WTC11 (cell line): ENCODE data around the gene PEX16. TPM values are rescaled to one million over a fixed set of nuclear protein-coding genes. Genes with fewer than 3 reads are reported as not detected.
A peak's percentile ranks its signal among the peaks of the same experiment; 100 is the strongest.

Experiments used
- ATAC-seq: fragments of 200-7000 bp; cut with Tn5 transposase; 2 replicates; pipeline ENCODE4 v1.10.0; 2021; ENCODE audit warnings: mild to moderate bottlenecking, moderate library complexity
- CTCF ChIA-PET: fragments of 300-600 bp; sonication (Branson Sonifier 250); formaldehyde crosslinking; loops from one replicate; lab custom pipeline; 2021; ENCODE audit warnings: antibody characterized with exemption; lab: Charles Lee
- POLR2A ChIA-PET: fragments of 350-600 bp; sonication (Branson Sonifier 250); formaldehyde crosslinking; loops from one replicate; lab custom pipeline; 2021; ENCODE audit warnings: antibody characterized with exemption; lab: Charles Lee
- DNase-seq: peaks from one replicate; pipeline ENCODE4 v3.0.0; 2021; ENCODE audit warnings: low spot score
- H3K27ac Mint-ChIP-seq: 2 replicates; pipeline ENCODE4 v1.8.0; 2021; ENCODE audit warnings: mixed read lengths
- H3K27me3 Mint-ChIP-seq: 2 replicates; pipeline ENCODE4 v1.8.0; 2021; ENCODE audit warnings: low read depth, mild to moderate bottlenecking, moderate library complexity, mixed read lengths
- H3K36me3 Mint-ChIP-seq: 2 replicates; pipeline ENCODE4 v1.8.0; 2021; ENCODE audit warnings: mixed read lengths
- H3K4me1 Mint-ChIP-seq: 2 replicates; pipeline ENCODE4 v1.8.0; 2022; ENCODE audit warnings: mixed read lengths
- H3K4me3 Mint-ChIP-seq: 2 replicates; pipeline ENCODE4 v1.8.0; 2021; ENCODE audit warnings: mild to moderate bottlenecking, moderate library complexity, mixed read lengths
- H3K9me3 Mint-ChIP-seq: 2 replicates; pipeline ENCODE4 v1.8.0; 2021; ENCODE audit warnings: mixed read lengths
- EMX1 ChIP-seq: fragments of 250-450 bp; sonication (Bioruptor Pico); IDR thresholded peaks from 2 replicates; pipeline ENCODE4 v1.8.0; 2021; ENCODE audit warnings: mild to moderate bottlenecking
- ESRRA ChIP-seq: sonication (generic); formaldehyde crosslinking; IDR thresholded peaks from 2 replicates; pipeline ENCODE4 v1.8.1; 2022; ENCODE audit warnings: mild to moderate bottlenecking, missing genetic modification reagents, borderline replicate concordance
- ETV6 ChIP-seq: sonication (generic); formaldehyde crosslinking; IDR thresholded peaks from 2 replicates; pipeline ENCODE4 v1.8.1; 2022; ENCODE audit warnings: mild to moderate bottlenecking, missing genetic modification reagents
- HMGA2 ChIP-seq: fragments of 250-450 bp; sonication (Bioruptor Pico); IDR thresholded peaks from 2 replicates; pipeline ENCODE4 v1.4.0; 2021; ENCODE audit warnings: mild to moderate bottlenecking, moderate library complexity
- KAT7 ChIP-seq: sonication (generic); formaldehyde crosslinking; IDR thresholded peaks from 2 replicates; pipeline ENCODE4 v1.8.1; 2023; ENCODE audit warnings: missing genetic modification reagents, mild to moderate bottlenecking, borderline replicate concordance
- NFE2L1 ChIP-seq: sonication (generic); formaldehyde crosslinking; IDR thresholded peaks from 2 replicates; pipeline ENCODE4 v1.8.1; 2023; ENCODE audit warnings: missing genetic modification reagents
- NR2C2 ChIP-seq: sonication (generic); formaldehyde crosslinking; IDR thresholded peaks from 2 replicates; pipeline ENCODE4 v1.8.0; 2022; ENCODE audit warnings: mild to moderate bottlenecking, missing genetic modification reagents
- SMAD4 ChIP-seq: sonication (generic); formaldehyde crosslinking; IDR thresholded peaks from 2 replicates; pipeline ENCODE4 v1.8.0; 2022; ENCODE audit warnings: mild to moderate bottlenecking, missing genetic modification reagents
- SOX15 ChIP-seq: fragments of 250-450 bp; sonication (Bioruptor Pico); IDR thresholded peaks from 2 replicates; pipeline ENCODE4 v1.9.0; 2021; ENCODE audit warnings: mild to moderate bottlenecking
- ZNF219 ChIP-seq: sonication (generic); formaldehyde crosslinking; IDR thresholded peaks from 2 replicates; pipeline ENCODE4 v1.8.0; 2023; ENCODE audit warnings: missing genetic modification reagents, mild to moderate bottlenecking, borderline replicate concordance
- ZNF671 ChIP-seq: fragments of 250-450 bp; sonication (Bioruptor Pico); IDR thresholded peaks from 2 replicates; pipeline ENCODE4 v1.8.0; 2021; ENCODE audit warnings: mild to moderate bottlenecking
- total RNA-seq: library from RNA; stranded (reverse); gene quantifications from 3 replicates; pipeline ENCODE4 v1.2.3, GENCODE V29; 2021
- TF ChIP-seq, protein P1 (sequence below): sonication (generic); formaldehyde crosslinking; IDR thresholded peaks from 2 replicates; pipeline ENCODE4 v1.8.1; 2022; ENCODE audit warnings: missing genetic modification reagents, borderline replicate concordance
- TF ChIP-seq, protein P2 (sequence below): fragments of 200-600 bp; IDR thresholded peaks from 2 replicates; pipeline ENCODE4 v1.8.0; 2022; ENCODE audit warnings: antibody characterized with exemption
- TF ChIP-seq, protein P3 (sequence below): sonication (generic); formaldehyde crosslinking; conservative IDR thresholded peaks from 2 replicates; pipeline ENCODE4 v1.8.1; 2023; ENCODE audit warnings: mild to moderate bottlenecking, low read depth, missing genetic modification reagents, moderate library complexity
- TF ChIP-seq, protein P4 (sequence below): sonication (generic); formaldehyde crosslinking; IDR thresholded peaks from 2 replicates; pipeline ENCODE4 v1.8.0; 2023; ENCODE audit warnings: missing genetic modification reagents
- TF ChIP-seq, protein P5 (sequence below): sonication (generic); formaldehyde crosslinking; IDR thresholded peaks from 2 replicates; pipeline ENCODE4 v1.8.1; 2023; ENCODE audit warnings: mild to moderate bottlenecking, missing genetic modification reagents
- TF ChIP-seq, protein P6 (sequence below): sonication (generic); formaldehyde crosslinking; IDR thresholded peaks from 2 replicates; pipeline ENCODE4 v1.8.0; 2022; ENCODE audit warnings: missing genetic modification reagents
- TF ChIP-seq, protein P7 (sequence below): sonication (generic); formaldehyde crosslinking; IDR thresholded peaks from 2 replicates; pipeline ENCODE4 v1.8.1; 2022; ENCODE audit warnings: low read depth, mild to moderate bottlenecking, moderate library complexity, missing genetic modification reagents, borderline replicate concordance
- TF ChIP-seq, protein P8 (sequence below): sonication (generic); formaldehyde crosslinking; IDR thresholded peaks from 2 replicates; pipeline ENCODE4 v1.8.1; 2023; ENCODE audit warnings: mild to moderate bottlenecking, missing genetic modification reagents

PEX16 gene
- total RNA-seq, 1 experiment from 2014 or later, result 39.3 TPM

DNA sequence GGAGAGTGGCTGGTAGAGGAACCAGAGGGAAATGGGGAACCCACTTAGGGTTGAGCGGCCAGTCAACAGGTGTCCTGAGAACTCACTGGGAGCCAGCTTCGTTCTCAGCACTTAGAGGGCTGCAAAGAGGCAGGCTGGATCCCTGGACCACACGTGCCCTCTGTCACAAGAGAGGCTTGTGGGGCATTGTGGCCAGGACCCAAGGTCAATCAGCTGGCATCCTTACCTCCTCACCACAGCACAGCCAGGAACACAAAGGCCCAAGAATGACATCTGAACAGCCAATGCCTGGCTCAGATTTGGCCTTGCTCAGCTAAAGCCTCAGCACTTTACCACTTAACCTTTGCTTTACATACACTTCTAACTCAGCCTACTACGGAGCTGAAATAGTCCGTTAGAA is 24.8 kb downstream of the PEX16 start:
- ChIA-PET POLR2A (no interaction called here), CTCF (interaction anchor here (0.7 to 1.7 kb wide), 4 partner anchors 12 to 33 kb away, joined by 3 to 13 read pairs (median 4); no protein-coding TSS in a partner anchor)
- ATAC-seq (peak; percentile 18), DNase-seq (no peak)
- Mint-ChIP-seq H3K27ac (peak overlapping the region; percentile 43), H3K4me1 (peaks cover 28% of the 10 kb centered on the region), H3K36me3 (no peaks in the 10 kb centered on the region), H3K4me3 (no peak overlapping the region), H3K9me3 (no peaks in the 10 kb centered on the region), H3K27me3 (no peaks in the 10 kb centered on the region)
- TF ChIP-seq, protein P1, sequence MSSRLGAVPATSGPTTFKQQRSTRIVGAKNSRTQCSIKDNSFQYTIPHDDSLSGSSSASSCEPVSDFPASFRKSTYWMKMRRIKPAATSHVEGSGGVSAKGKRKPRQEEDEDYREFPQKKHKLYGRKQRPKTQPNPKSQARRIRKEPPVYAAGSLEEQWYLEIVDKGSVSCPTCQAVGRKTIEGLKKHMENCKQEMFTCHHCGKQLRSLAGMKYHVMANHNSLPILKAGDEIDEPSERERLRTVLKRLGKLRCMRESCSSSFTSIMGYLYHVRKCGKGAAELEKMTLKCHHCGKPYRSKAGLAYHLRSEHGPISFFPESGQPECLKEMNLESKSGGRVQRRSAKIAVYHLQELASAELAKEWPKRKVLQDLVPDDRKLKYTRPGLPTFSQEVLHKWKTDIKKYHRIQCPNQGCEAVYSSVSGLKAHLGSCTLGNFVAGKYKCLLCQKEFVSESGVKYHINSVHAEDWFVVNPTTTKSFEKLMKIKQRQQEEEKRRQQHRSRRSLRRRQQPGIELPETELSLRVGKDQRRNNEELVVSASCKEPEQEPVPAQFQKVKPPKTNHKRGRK (CRISPR knock-in tag), result no peak
- TF ChIP-seq SOX15 (CRISPR knock-in tag), result no peak
- TF ChIP-seq, protein P2, sequence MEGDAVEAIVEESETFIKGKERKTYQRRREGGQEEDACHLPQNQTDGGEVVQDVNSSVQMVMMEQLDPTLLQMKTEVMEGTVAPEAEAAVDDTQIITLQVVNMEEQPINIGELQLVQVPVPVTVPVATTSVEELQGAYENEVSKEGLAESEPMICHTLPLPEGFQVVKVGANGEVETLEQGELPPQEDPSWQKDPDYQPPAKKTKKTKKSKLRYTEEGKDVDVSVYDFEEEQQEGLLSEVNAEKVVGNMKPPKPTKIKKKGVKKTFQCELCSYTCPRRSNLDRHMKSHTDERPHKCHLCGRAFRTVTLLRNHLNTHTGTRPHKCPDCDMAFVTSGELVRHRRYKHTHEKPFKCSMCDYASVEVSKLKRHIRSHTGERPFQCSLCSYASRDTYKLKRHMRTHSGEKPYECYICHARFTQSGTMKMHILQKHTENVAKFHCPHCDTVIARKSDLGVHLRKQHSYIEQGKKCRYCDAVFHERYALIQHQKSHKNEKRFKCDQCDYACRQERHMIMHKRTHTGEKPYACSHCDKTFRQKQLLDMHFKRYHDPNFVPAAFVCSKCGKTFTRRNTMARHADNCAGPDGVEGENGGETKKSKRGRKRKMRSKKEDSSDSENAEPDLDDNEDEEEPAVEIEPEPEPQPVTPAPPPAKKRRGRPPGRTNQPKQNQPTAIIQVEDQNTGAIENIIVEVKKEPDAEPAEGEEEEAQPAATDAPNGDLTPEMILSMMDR, result no peak
- TF ChIP-seq ETV6 (CRISPR knock-in tag), result no peak
- no peak for TF ChIP-seq KAT7
- no peak for TF ChIP-seq EMX1 (CRISPR knock-in tag)
- TF ChIP-seq, protein P3, sequence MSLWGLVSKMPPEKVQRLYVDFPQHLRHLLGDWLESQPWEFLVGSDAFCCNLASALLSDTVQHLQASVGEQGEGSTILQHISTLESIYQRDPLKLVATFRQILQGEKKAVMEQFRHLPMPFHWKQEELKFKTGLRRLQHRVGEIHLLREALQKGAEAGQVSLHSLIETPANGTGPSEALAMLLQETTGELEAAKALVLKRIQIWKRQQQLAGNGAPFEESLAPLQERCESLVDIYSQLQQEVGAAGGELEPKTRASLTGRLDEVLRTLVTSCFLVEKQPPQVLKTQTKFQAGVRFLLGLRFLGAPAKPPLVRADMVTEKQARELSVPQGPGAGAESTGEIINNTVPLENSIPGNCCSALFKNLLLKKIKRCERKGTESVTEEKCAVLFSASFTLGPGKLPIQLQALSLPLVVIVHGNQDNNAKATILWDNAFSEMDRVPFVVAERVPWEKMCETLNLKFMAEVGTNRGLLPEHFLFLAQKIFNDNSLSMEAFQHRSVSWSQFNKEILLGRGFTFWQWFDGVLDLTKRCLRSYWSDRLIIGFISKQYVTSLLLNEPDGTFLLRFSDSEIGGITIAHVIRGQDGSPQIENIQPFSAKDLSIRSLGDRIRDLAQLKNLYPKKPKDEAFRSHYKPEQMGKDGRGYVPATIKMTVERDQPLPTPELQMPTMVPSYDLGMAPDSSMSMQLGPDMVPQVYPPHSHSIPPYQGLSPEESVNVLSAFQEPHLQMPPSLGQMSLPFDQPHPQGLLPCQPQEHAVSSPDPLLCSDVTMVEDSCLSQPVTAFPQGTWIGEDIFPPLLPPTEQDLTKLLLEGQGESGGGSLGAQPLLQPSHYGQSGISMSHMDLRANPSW, result no peak
- TF ChIP-seq NR2C2 (CRISPR knock-in tag), result no peak
- TF ChIP-seq NFE2L1 (CRISPR knock-in tag), result no peak
- TF ChIP-seq HMGA2 (CRISPR knock-in tag), result no peak
- no peak for TF ChIP-seq SMAD4 (CRISPR knock-in tag)
- TF ChIP-seq ZNF671 (CRISPR knock-in tag), result no peak
- TF ChIP-seq, protein P4, sequence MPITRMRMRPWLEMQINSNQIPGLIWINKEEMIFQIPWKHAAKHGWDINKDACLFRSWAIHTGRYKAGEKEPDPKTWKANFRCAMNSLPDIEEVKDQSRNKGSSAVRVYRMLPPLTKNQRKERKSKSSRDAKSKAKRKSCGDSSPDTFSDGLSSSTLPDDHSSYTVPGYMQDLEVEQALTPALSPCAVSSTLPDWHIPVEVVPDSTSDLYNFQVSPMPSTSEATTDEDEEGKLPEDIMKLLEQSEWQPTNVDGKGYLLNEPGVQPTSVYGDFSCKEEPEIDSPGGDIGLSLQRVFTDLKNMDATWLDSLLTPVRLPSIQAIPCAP (CRISPR knock-in tag), result no peak
- TF ChIP-seq, protein P5, sequence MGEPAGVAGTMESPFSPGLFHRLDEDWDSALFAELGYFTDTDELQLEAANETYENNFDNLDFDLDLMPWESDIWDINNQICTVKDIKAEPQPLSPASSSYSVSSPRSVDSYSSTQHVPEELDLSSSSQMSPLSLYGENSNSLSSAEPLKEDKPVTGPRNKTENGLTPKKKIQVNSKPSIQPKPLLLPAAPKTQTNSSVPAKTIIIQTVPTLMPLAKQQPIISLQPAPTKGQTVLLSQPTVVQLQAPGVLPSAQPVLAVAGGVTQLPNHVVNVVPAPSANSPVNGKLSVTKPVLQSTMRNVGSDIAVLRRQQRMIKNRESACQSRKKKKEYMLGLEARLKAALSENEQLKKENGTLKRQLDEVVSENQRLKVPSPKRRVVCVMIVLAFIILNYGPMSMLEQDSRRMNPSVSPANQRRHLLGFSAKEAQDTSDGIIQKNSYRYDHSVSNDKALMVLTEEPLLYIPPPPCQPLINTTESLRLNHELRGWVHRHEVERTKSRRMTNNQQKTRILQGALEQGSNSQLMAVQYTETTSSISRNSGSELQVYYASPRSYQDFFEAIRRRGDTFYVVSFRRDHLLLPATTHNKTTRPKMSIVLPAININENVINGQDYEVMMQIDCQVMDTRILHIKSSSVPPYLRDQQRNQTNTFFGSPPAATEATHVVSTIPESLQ (CRISPR knock-in tag), result no peak
- no peak for TF ChIP-seq ESRRA (CRISPR knock-in tag)
- TF ChIP-seq ZNF219 (CRISPR knock-in tag), result no peak
- TF ChIP-seq, protein P6, sequence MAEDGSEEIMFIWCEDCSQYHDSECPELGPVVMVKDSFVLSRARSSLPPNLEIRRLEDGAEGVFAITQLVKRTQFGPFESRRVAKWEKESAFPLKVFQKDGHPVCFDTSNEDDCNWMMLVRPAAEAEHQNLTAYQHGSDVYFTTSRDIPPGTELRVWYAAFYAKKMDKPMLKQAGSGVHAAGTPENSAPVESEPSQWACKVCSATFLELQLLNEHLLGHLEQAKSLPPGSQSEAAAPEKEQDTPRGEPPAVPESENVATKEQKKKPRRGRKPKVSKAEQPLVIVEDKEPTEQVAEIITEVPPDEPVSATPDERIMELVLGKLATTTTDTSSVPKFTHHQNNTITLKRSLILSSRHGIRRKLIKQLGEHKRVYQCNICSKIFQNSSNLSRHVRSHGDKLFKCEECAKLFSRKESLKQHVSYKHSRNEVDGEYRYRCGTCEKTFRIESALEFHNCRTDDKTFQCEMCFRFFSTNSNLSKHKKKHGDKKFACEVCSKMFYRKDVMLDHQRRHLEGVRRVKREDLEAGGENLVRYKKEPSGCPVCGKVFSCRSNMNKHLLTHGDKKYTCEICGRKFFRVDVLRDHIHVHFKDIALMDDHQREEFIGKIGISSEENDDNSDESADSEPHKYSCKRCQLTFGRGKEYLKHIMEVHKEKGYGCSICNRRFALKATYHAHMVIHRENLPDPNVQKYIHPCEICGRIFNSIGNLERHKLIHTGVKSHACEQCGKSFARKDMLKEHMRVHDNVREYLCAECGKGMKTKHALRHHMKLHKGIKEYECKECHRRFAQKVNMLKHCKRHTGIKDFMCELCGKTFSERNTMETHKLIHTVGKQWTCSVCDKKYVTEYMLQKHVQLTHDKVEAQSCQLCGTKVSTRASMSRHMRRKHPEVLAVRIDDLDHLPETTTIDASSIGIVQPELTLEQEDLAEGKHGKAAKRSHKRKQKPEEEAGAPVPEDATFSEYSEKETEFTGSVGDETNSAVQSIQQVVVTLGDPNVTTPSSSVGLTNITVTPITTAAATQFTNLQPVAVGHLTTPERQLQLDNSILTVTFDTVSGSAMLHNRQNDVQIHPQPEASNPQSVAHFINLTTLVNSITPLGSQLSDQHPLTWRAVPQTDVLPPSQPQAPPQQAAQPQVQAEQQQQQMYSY (CRISPR knock-in tag), result no peak
- TF ChIP-seq, protein P7, sequence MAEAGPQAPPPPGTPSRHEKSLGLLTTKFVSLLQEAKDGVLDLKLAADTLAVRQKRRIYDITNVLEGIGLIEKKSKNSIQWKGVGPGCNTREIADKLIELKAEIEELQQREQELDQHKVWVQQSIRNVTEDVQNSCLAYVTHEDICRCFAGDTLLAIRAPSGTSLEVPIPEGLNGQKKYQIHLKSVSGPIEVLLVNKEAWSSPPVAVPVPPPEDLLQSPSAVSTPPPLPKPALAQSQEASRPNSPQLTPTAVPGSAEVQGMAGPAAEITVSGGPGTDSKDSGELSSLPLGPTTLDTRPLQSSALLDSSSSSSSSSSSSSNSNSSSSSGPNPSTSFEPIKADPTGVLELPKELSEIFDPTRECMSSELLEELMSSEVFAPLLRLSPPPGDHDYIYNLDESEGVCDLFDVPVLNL (CRISPR knock-in tag), result no peak
- TF ChIP-seq, protein P8, sequence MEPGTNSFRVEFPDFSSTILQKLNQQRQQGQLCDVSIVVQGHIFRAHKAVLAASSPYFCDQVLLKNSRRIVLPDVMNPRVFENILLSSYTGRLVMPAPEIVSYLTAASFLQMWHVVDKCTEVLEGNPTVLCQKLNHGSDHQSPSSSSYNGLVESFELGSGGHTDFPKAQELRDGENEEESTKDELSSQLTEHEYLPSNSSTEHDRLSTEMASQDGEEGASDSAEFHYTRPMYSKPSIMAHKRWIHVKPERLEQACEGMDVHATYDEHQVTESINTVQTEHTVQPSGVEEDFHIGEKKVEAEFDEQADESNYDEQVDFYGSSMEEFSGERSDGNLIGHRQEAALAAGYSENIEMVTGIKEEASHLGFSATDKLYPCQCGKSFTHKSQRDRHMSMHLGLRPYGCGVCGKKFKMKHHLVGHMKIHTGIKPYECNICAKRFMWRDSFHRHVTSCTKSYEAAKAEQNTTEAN, result no peak
